ENCODE data around the gene PRDX5.

DNA sequence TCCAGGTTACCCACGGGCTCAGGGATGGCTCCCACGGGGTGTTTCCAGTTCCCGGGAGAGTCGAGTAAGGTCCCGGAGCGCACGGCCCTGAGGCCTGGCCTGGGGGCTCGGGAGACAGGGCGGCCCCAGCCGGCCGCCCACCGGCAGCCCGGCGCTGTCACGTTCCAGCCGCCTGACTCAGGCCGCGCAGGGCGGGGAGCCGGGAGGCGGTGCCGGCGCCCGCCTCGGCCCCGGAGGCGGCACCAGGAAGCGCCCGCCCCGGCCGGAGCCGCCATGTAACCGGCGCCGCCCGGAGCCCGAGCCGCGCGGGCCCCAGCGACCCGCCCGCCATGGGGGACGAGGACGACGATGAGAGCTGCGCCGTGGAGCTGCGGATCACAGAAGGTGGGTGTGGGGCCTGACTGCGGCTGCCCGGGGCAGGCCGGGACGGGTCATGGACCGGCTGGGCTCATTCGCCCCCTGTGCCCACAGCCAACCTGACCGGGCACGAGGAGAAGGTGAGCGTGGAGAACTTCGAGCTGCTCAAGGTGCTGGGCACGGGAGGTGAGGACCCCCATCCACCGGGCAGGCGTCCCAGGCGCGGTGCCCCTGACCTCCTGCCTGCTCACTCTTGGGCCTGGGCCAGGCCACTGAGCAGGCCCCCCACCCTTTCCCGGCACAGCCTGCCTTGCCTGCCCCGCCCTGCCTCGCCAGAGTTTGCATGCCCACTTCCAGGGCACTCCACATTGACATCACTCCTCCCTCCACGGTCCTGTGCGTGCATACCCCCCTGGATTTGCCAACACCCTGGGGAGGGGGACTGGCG, 41.2 kb downstream of the PRDX5 start, which contains the start of gene RPS6KA4:
- TF ChIP-seq, protein P1, sequence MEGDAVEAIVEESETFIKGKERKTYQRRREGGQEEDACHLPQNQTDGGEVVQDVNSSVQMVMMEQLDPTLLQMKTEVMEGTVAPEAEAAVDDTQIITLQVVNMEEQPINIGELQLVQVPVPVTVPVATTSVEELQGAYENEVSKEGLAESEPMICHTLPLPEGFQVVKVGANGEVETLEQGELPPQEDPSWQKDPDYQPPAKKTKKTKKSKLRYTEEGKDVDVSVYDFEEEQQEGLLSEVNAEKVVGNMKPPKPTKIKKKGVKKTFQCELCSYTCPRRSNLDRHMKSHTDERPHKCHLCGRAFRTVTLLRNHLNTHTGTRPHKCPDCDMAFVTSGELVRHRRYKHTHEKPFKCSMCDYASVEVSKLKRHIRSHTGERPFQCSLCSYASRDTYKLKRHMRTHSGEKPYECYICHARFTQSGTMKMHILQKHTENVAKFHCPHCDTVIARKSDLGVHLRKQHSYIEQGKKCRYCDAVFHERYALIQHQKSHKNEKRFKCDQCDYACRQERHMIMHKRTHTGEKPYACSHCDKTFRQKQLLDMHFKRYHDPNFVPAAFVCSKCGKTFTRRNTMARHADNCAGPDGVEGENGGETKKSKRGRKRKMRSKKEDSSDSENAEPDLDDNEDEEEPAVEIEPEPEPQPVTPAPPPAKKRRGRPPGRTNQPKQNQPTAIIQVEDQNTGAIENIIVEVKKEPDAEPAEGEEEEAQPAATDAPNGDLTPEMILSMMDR (conservative IDR thresholded peaks at IDR 0.05; ENCODE audit: low read length): no peak
- TF ChIP-seq EZH2phosphoT487 (IDR thresholded peaks at IDR 0.05; ENCODE audit: borderline replicate concordance): no peak
